ENCODE data around the gene RDH14. TPM values are rescaled to one million over a fixed set of nuclear protein-coding genes. Genes with fewer than 3 reads are reported as not detected.

RDH14 gene
- total RNA-seq, 4 donors from 2014 or later: 11.8 to 24.4 (median 17.7) TPM

GRCh38 chr2:18588802-18589201 lies 28.3 kb upstream of the RDH14 start:
- 86 to 92% methylated on average over 1 of the region's 1 CpG for WGBS, 2 donors
- Histone ChIP-seq H3K27ac (no peak overlapping the region), H3K36me3 (peaks cover 0 to 8% (median 0%) of the 10 kb centered on the region in 3 donors), H3K4me1 (no peaks in the 10 kb centered on the region), H3K27me3 (no peaks in the 10 kb centered on the region), H3K4me3 (no peak overlapping the region), H3K9me3 (peaks cover 0 to 10% (median 7%) of the 10 kb centered on the region in 3 donors)
- DNase-seq: no peak
- no peak for TF ChIP-seq CTCF (IDR thresholded peaks at IDR 0.05)
- no peak for TF ChIP-seq POLR2A (IDR thresholded peaks at IDR 0.05)
- intact Hi-C loops (cut with DNase I): no loop called here

GRCh38 chr2:18588049-18588448 lies 27.6 kb upstream of the RDH14 start:
- Histone ChIP-seq H3K36me3 (peaks cover 0 to 8% (median 0%) of the 10 kb centered on the region in 3 donors), H3K4me3 (no peak overlapping the region), H3K27ac (no peak overlapping the region), H3K9me3 (peaks cover 0 to 10% (median 7%) of the 10 kb centered on the region in 3 donors), H3K27me3 (no peaks in the 10 kb centered on the region), H3K4me1 (no peaks in the 10 kb centered on the region)
- no peak for TF ChIP-seq CTCF (IDR thresholded peaks at IDR 0.05)
- no peak for TF ChIP-seq POLR2A (IDR thresholded peaks at IDR 0.05)
- DNase-seq: no peak
- intact Hi-C loops (cut with DNase I): no loop called here
- WGBS, 2 donors: 73 to 74% methylated on average over 1 of the region's 1 CpG

- H3K36me3 ChIP-seq: peaks cover 0 to 4% (median 0%) of the 10 kb centered on the region in 3 donors
- intact Hi-C loops (cut with DNase I): no loop called here
- peaks cover 0 to 10% (median 7%) of the 10 kb centered on the region in 3 donors for H3K9me3 ChIP-seq
- DNase-seq: no peak
- H3K27me3 ChIP-seq: no peaks in the 10 kb centered on the region
- TF ChIP-seq CTCF (IDR thresholded peaks at IDR 0.05): no peak
- no peak for TF ChIP-seq POLR2A (IDR thresholded peaks at IDR 0.05)
- 78 to 79% methylated on average over 3 of the region's 3 CpGs for whole genome bisulfite sequencing, 2 donors
- no peak overlapping the region for H3K4me3 ChIP-seq
- H3K27ac ChIP-seq: no peak overlapping the region
- no peaks in the 10 kb centered on the region for H3K4me1 ChIP-seq
These were observed 25.1 kb upstream of the RDH14 start for GRCh38 chr2:18585526-18585925.

GRCh38 chr2:18584608-18584954 lies 24.1 kb upstream of the RDH14 start:
- DNase-seq: no peak
- Histone ChIP-seq H3K27me3 (no peaks in the 10 kb centered on the region), H3K36me3 (peaks cover 0 to 4% (median 0%) of the 10 kb centered on the region in 3 donors), H3K27ac (no peak overlapping the region), H3K9me3 (peaks cover 0 to 10% (median 7%) of the 10 kb centered on the region in 3 donors), H3K4me1 (no peaks in the 10 kb centered on the region), H3K4me3 (no peak overlapping the region)
- intact Hi-C loops (cut with DNase I): no loop called here
- 90 to 96% methylated on average over 4 to 12 of the region's 32 CpGs for WGBS, 2 donors
- TF ChIP-seq CTCF (IDR thresholded peaks at IDR 0.05) (no peak), POLR2A (IDR thresholded peaks at IDR 0.05) (no peak)

- Histone ChIP-seq H3K27ac (no peak overlapping the region), H3K36me3 (peaks cover 0 to 4% (median 0%) of the 10 kb centered on the region in 3 donors), H3K4me1 (no peaks in the 10 kb centered on the region), H3K9me3 (peaks cover 0 to 14% (median 7%) of the 10 kb centered on the region in 3 donors), H3K4me3 (no peak overlapping the region), H3K27me3 (no peaks in the 10 kb centered on the region)
- intact Hi-C loops (cut with DNase I): no loop called here
- TF ChIP-seq CTCF (IDR thresholded peaks at IDR 0.05): no peak
- TF ChIP-seq POLR2A (IDR thresholded peaks at IDR 0.05): no peak
- WGBS, 2 donors: 92 to 94% methylated on average over 20 to 27 of the region's 37 CpGs
- no peak for DNase-seq
These were observed 23.6 kb upstream of the RDH14 start for GRCh38 chr2:18583905-18584607.
